ENCODE data around the gene PPIL1.

PPIL1 gene

GRCh38 chr6:36839749-36840431 lies 34.7 kb downstream of the PPIL1 start:
- Histone ChIP-seq H3K27me3 (peaks cover 60 to 80% (median 63%) of the 10 kb centered on the region in 11 experiments), H3K36me3 (no peaks in the 10 kb centered on the region), H3K9ac (peak overlapping the region; percentile 29 to 73 (median 58); a peak in 17 of 22 replicates), H4K20me1 (peaks cover 0 to 43% (median 20%) of the 10 kb centered on the region in 11 experiments; a peak in 16 of 22 replicates), H3K4me3 (peak overlapping the region; percentile 50 to 69 (median 60)), H3K4me1 (peaks cover 19 to 48% (median 34%) of the 10 kb centered on the region in 10 experiments), H3K27ac (no peak overlapping the region), H3K9me3 (replicated peaks in 1 of 11) (no peaks in the 10 kb centered on the region), H3K4me2 (peak overlapping the region; percentile 86 to 96 (median 90))
- TF ChIP-seq Cebpa-rat (IDR thresholded peaks at IDR 0.05), result no peak

- Histone ChIP-seq H3K9me3 (replicated peaks in 1 of 11) (no peaks in the 10 kb centered on the region), H4K20me1 (peaks cover 0 to 38% (median 20%) of the 10 kb centered on the region in 11 experiments; a peak in 16 of 22 replicates), H3K27me3 (peaks cover 60 to 81% (median 65%) of the 10 kb centered on the region in 11 experiments), H3K4me2 (peak within 1 kb of the TSS; percentile 86 to 96 (median 90)), H3K4me3 (peak within 1 kb of the TSS; percentile 50 to 69 (median 60)), H3K4me1 (peaks cover 27 to 50% (median 36%) of the 10 kb centered on the region in 10 experiments), H3K27ac (no peak within 1 kb of the TSS), H3K36me3 (no peaks in the 10 kb centered on the region), H3K9ac (peak within 1 kb of the TSS; percentile 29 to 73 (median 58); a peak in 17 of 22 replicates)
- TF ChIP-seq Cebpa-rat (IDR thresholded peaks at IDR 0.05), result no peak
Observed at GRCh38 chr6:36838896-36839748, 35.5 kb downstream of the PPIL1 start, which contains the start of gene CPNE5. Gene CPNE5, minus strand, starts transcription at chr6:36839444. Its CDS starts 67 bp downstream, at chr6:36839377.

DNA sequence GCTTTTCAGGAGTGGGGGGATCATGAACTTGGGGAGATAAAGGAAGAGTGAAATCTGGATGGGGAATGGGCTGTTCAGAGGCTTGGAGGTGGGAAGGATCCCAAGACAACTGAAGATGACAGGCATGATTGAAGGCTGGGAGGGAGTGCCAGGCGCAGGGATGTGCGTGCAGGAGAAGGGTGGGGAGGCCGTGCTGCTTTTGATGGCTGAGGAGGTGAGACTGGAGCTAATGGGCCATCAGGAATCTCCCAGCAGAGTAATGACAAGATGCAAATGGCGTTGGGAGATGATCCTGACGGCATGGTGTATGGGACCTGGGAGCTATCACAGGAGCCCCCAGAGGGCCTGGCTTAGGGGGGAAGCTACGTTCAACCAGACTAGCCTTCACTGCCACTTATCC lies 36.9 kb downstream of the PPIL1 start:
- Histone ChIP-seq H3K9me3 (replicated peaks in 1 of 11) (peaks cover 0 to 11% (median 8%) of the 10 kb centered on the region in 11 experiments; a peak in 11 of 22 replicates), H3K4me1 (peaks cover 28 to 55% (median 47%) of the 10 kb centered on the region in 10 experiments), H3K4me2 (no peak overlapping the region), H3K27ac (no peak overlapping the region), H3K9ac (no peak overlapping the region), H4K20me1 (peaks cover 0 to 38% (median 19%) of the 10 kb centered on the region in 11 experiments; a peak in 15 of 22 replicates), H3K36me3 (no peaks in the 10 kb centered on the region), H3K4me3 (no peak overlapping the region), H3K27me3 (peaks cover 60 to 77% (median 65%) of the 10 kb centered on the region in 11 experiments)
- TF ChIP-seq Cebpa-rat (IDR thresholded peaks at IDR 0.05), result no peak

- H3K27me3 ChIP-seq, result peaks cover 53 to 73% (median 62%) of the 10 kb centered on the region in 11 experiments
- H3K4me1 ChIP-seq, result peaks cover 21 to 59% (median 47%) of the 10 kb centered on the region in 10 experiments
- H3K4me3 ChIP-seq, result no peak overlapping the region
- H3K4me2 ChIP-seq, result peak overlapping the region in 2 of 11 experiments; percentile 2 to 11; a peak in 2 of 22 replicates
- no peak for TF ChIP-seq Cebpa-rat (IDR thresholded peaks at IDR 0.05)
- H3K9ac ChIP-seq, result no peak overlapping the region
- peaks cover 0 to 38% (median 19%) of the 10 kb centered on the region in 11 experiments; a peak in 15 of 22 replicates for H4K20me1 ChIP-seq
- H3K36me3 ChIP-seq, result no peaks in the 10 kb centered on the region
- H3K9me3 ChIP-seq (replicated peaks in 1 of 11), result peaks cover 0 to 18% (median 13%) of the 10 kb centered on the region in 11 experiments; a peak in 11 of 22 replicates
- H3K27ac ChIP-seq, result no peak overlapping the region
Observed at GRCh38 chr6:36837022-36837339, 37.6 kb downstream of the PPIL1 start.

DNA sequence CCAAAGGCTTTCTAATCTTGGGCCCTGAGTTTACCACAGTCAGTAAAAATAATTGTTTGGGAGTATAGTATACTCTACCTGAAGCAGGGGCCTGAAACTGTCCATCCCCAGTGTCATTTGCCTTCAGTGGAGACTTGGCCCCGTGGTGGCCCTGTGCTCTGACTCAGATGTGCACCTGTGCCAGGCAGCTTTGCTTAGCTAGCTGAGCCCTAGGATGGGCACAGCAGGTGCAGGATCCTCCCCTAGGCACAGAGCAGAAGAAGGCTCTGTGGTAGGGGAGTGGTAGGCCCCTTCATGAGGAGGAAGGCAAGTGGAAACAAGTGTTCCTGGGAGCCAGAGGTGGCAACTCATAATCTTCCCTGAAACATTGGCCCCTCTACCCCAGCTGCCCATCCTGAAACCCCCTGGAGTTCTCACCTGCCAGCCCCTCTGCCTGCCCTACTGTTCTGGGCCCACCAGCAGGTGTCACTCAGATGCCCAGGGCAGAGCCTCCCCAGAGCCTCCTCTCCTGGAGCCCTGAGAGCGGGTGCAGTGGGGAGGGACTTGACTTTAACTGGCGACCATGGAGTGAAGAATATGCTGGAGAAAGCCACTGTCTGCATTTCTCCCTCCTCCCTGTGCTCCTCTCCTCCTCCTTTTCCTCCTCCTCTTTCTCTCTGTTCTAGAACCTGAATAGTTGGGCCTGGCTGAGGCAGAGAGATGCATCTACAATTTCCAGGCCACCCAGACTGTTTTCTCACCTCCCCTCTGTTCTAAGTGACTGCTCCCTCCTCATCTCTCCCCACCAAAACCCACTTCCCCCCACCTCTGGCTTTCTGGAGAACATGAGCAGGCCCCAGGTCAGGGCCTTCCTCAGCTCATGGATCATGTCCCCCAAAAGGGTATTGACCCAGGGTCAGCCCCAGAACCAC lies 38.2 kb downstream of the PPIL1 start:
- peaks cover 46 to 67% (median 59%) of the 10 kb centered on the region in 11 experiments for H3K27me3 ChIP-seq
- peaks cover 0 to 18% (median 13%) of the 10 kb centered on the region in 11 experiments; a peak in 11 of 22 replicates for H3K9me3 ChIP-seq (replicated peaks in 1 of 11)
- H3K27ac ChIP-seq, result no peak overlapping the region
- peak overlapping the region in 2 of 11 experiments; percentile 2 to 11; a peak in 3 of 22 replicates for H3K4me2 ChIP-seq
- H4K20me1 ChIP-seq, result peaks cover 0 to 38% (median 19%) of the 10 kb centered on the region in 11 experiments; a peak in 15 of 22 replicates
- no peak overlapping the region for H3K4me3 ChIP-seq
- H3K36me3 ChIP-seq, result no peaks in the 10 kb centered on the region
- no peak for TF ChIP-seq Cebpa-rat (IDR thresholded peaks at IDR 0.05)
- H3K4me1 ChIP-seq, result peaks cover 17 to 59% (median 47%) of the 10 kb centered on the region in 10 experiments
- no peak overlapping the region for H3K9ac ChIP-seq

- peak overlapping the region in 10 of 11 experiments; percentile 12 to 65 (median 54); a peak in 16 of 22 replicates for H3K4me2 ChIP-seq
- H4K20me1 ChIP-seq, result peaks cover 0 to 25% (median 7%) of the 10 kb centered on the region in 11 experiments; a peak in 13 of 22 replicates
- H3K4me1 ChIP-seq, result peaks cover 6 to 49% (median 37%) of the 10 kb centered on the region in 10 experiments; a peak in 18 of 20 replicates
- TF ChIP-seq Cebpa-rat (IDR thresholded peaks at IDR 0.05), result no peak
- peaks cover 30 to 51% (median 43%) of the 10 kb centered on the region in 11 experiments for H3K27me3 ChIP-seq
- peaks cover 0 to 18% (median 13%) of the 10 kb centered on the region in 11 experiments; a peak in 11 of 22 replicates for H3K9me3 ChIP-seq (replicated peaks in 1 of 11)
- no peak overlapping the region for H3K27ac ChIP-seq
- H3K9ac ChIP-seq, result no peak overlapping the region
- H3K36me3 ChIP-seq, result no peaks in the 10 kb centered on the region
- no peak overlapping the region for H3K4me3 ChIP-seq
Observed at GRCh38 chr6:36834576-36835341, 39.8 kb downstream of the PPIL1 start.

DNA sequence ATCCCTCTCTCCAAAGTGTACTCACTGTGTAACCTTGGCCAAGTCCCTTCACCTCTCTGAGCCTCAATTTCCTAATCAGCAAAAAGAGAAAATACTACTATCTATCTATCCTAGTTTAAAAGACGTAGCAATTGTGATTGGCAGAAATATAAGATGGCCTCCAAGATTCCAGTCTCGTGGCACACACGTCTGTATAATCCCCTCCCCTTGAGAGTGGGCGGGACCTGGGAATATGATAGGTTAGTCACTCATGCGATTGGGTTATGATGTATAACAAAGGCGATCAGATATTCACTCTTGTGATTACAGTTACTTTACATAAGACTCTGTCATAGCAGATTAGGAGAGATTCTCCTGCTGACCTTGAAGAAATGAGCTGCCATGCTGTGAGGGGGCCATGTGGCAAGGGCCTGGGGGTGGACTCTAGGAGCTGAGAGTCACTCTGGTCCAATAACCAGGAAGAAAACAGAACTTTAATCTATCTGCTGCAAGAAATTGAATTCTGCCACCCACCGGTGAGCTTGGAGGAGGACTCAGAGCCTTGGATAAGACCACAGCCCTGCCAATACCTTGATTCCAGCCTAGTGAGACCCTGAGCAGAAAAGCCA lies 41.3 kb downstream of the PPIL1 start:
- no peak for TF ChIP-seq Cebpa-rat (IDR thresholded peaks at IDR 0.05)
- Histone ChIP-seq H3K4me2 (peak overlapping the region in 8 of 11 experiments; percentile 39 to 58 (median 52); a peak in 16 of 22 replicates), H4K20me1 (peaks cover 0 to 12% (median 0%) of the 10 kb centered on the region in 11 experiments; a peak in 2 of 22 replicates), H3K4me1 (peaks cover 8 to 49% (median 40%) of the 10 kb centered on the region in 10 experiments), H3K27ac (no peak overlapping the region), H3K4me3 (no peak overlapping the region), H3K36me3 (no peaks in the 10 kb centered on the region), H3K9me3 (replicated peaks in 1 of 11) (peaks cover 0 to 18% (median 13%) of the 10 kb centered on the region in 11 experiments; a peak in 11 of 22 replicates), H3K9ac (no peak overlapping the region), H3K27me3 (peaks cover 16 to 36% (median 28%) of the 10 kb centered on the region in 11 experiments)
